GM12878 (cell line): ENCODE data around the gene GRIK5. TPM values are rescaled to one million over a fixed set of nuclear protein-coding genes. Genes with fewer than 3 reads are reported as not detected.
A peak's percentile ranks its signal among the peaks of the same experiment; 100 is the strongest.

Experiments used
- ATF2 ChIP-seq: IDR thresholded peaks from 2 replicates; pipeline ENCODE4 v1.6.1; 2012; ENCODE audit warnings: low read length, inconsistent platforms
- BCL11A ChIP-seq: IDR thresholded peaks from 2 replicates; pipeline ENCODE4 v1.6.1; 2011; ENCODE audit warnings: low read depth, low read length
- BHLHE40 ChIP-seq, 2 experiments: fragments of 450-650 bp in 1 of 2; IDR thresholded peaks; 2 replicates each; pipeline ENCODE4 v1.6.1; 2011 to 2017; ENCODE audit warnings: low read depth in 2 of 2, borderline replicate concordance in 1 of 2, improper control_type of control experiment in 1 of 2, low read length in 1 of 2, mild to moderate bottlenecking in 1 of 2
- CBFB ChIP-seq: IDR thresholded peaks from 2 replicates; pipeline ENCODE4 v1.6.1; 2016; ENCODE audit warnings: antibody characterized with exemption, low read depth
- CREB1 ChIP-seq: IDR thresholded peaks from 2 replicates; pipeline ENCODE4 v1.6.1; 2012; ENCODE audit warnings: low read depth, mild to moderate bottlenecking, inconsistent platforms
- FOXM1 ChIP-seq: IDR thresholded peaks from 2 replicates; pipeline ENCODE4 v1.6.1; 2012; ENCODE audit warnings: low read depth, mild to moderate bottlenecking, inconsistent platforms, low read length, moderate library complexity
- GABPA ChIP-seq: IDR thresholded peaks from 2 replicates; pipeline ENCODE4 v1.6.1; 2014; ENCODE audit warnings: antibody characterized with exemption, low read depth, mild to moderate bottlenecking, inconsistent platforms
- GATAD2B ChIP-seq: fragments of 450-650 bp; conservative IDR thresholded peaks from 2 replicates; pipeline ENCODE4 v1.6.1; 2017; ENCODE audit warnings: low read depth, mild to moderate bottlenecking, moderate library complexity
- HCFC1 ChIP-seq: fragments of 150-350 bp; IDR thresholded peaks from 2 replicates; pipeline ENCODE4 v1.6.1; 2014; ENCODE audit warnings: low read length
- IRF4 ChIP-seq: IDR thresholded peaks from 2 replicates; pipeline ENCODE4 v1.6.1; 2011; ENCODE audit warnings: low read depth, low read length
- KAT2A ChIP-seq: conservative IDR thresholded peaks from 2 replicates; pipeline ENCODE4 v1.6.1; 2011; ENCODE audit warnings: low read depth, low read length; ENCODE audit not compliant: control insufficient read depth
- LARP7 ChIP-seq: fragments of 450-650 bp; IDR thresholded peaks from 2 replicates; pipeline ENCODE4 v1.6.1; 2017; ENCODE audit warnings: mild to moderate bottlenecking
- MLLT1 ChIP-seq: fragments of 450-650 bp; IDR thresholded peaks from 2 replicates; pipeline ENCODE4 v1.6.1; 2016; ENCODE audit warnings: mild to moderate bottlenecking
- NFYB ChIP-seq: IDR thresholded peaks from 2 replicates; pipeline ENCODE4 v1.6.1; 2011; ENCODE audit warnings: low read depth, mild to moderate bottlenecking, low read length, improper control_type of control experiment, moderate library complexity; ENCODE audit not compliant: insufficient read depth
- POLR2A ChIP-seq: IDR thresholded peaks from 2 replicates; pipeline ENCODE4 v1.6.1; 2011; ENCODE audit warnings: low read depth, mild to moderate bottlenecking, low read length
- RAD51 ChIP-seq: fragments of 450-650 bp; IDR thresholded peaks from 2 replicates; pipeline ENCODE4 v1.6.1; 2016; ENCODE audit warnings: moderate library complexity, mild to moderate bottlenecking, inconsistent platforms
- RB1 ChIP-seq: fragments of 450-650 bp; formaldehyde crosslinking; IDR thresholded peaks from 2 replicates; pipeline ENCODE4 v1.6.1; 2017; ENCODE audit warnings: mild to moderate bottlenecking, borderline replicate concordance
- SUZ12 ChIP-seq: fragments of 200-600 bp; sonication (generic); IDR thresholded peaks from one replicate; pipeline ENCODE4 v1.6.1; 2018; ENCODE audit warnings: antibody characterized with exemption, mild to moderate bottlenecking; ENCODE audit not compliant: unreplicated experiment
- TAF1 ChIP-seq: IDR thresholded peaks from 2 replicates; pipeline ENCODE4 v1.6.1; 2011; ENCODE audit warnings: mild to moderate bottlenecking, low read depth, low read length, borderline replicate concordance
- TCF12 ChIP-seq: IDR thresholded peaks from 2 replicates; pipeline ENCODE4 v1.6.1; 2011; ENCODE audit warnings: low read depth, mild to moderate bottlenecking, low read length
- YY1 ChIP-seq: IDR thresholded peaks from 2 replicates; pipeline ENCODE4 v1.6.1; 2011; ENCODE audit warnings: low read depth, mild to moderate bottlenecking, low read length
- ZNF687 ChIP-seq: fragments of 450-650 bp; IDR thresholded peaks from 2 replicates; pipeline ENCODE4 v1.6.1; 2017; ENCODE audit warnings: mild to moderate bottlenecking, moderate library complexity
- polyA plus RNA-seq, 11 experiments: library from polyadenylated mRNA; depleted of rRNA in 4 of 11; unstranded in 6 of 11; stranded (reverse) in 5 of 11; fragments of >200 nt; fragmentation: Nextera tagmentation in 4 of 11; fragmentation: Illumina TruSeq in 1 of 11; extraction: Ambion mirVana in 4 of 11; extraction: Trizol in 1 of 11; gene quantifications; 1 replicate in 1 of 11; 2 replicates in 10 of 11; pipeline versions ENCODE4 v1.2.1 to v1.2.3, GENCODE V29; 2011 to 2016; ENCODE audit warnings: inconsistent platforms in 2 of 11, missing spikeins in 2 of 11, low read depth in 1 of 11
- total RNA-seq, 4 experiments: library from RNA; depleted of rRNA in 3 of 4; stranded (reverse); fragments of >200 nt in 3 of 4; fragmentation: Illumina TruSeq in 1 of 4; extraction: Trizol in 1 of 4; gene quantifications; 2 replicates each; pipeline versions ENCODE4 v1.2.1 to v1.2.3, GENCODE V29; 2013 to 2021

The GRIK5 gene
- total and polyA plus RNA-seq, 10 of the 15 experiments (the other 5 are each of a cell fraction or from before 2014, with no cell fraction given) = 0.03 to 0.23 (median 0.07) TPM; not detected in 3

DNA sequence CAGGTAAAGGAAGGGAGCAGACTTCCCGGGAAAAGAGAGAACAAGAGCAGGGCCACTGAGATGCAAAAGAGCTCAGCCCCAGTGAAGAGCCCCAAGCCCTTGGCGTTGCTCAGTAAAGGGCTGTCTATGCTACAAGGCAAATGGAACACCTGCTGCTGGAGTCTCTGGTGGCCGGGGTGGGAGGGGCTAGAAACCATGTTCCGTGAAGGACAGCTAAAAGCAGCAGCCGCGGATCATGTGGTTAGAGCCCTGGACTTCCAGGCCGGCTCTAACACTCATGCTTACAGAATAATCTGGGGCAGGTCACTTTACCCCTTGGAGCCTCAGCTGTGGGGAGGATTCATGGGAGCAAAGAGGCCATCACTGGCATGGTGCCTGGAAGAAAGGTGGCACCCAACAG is 44.4 kb upstream of the GRIK5 start (continued):
- TF ChIP-seq ATF2 = no peak
- no peak for TF ChIP-seq BHLHE40 (IDR thresholded peaks at IDR 0.05; ENCODE audit: borderline replicate concordance in 1 of 2, low read depth in 2 of 2, low read length in 1 of 2)
- TF ChIP-seq LARP7 = no peak
- TF ChIP-seq MLLT1 = no peak
- TF ChIP-seq TAF1 = no peak
- TF ChIP-seq FOXM1 = no peak
- TF ChIP-seq GABPA = no peak
- no peak for TF ChIP-seq KAT2A
- TF ChIP-seq RAD51 = no peak
- TF ChIP-seq GATAD2B = 0 out of 2 replicates have a peak, but pooled peaks have one; percentile 11
- TF ChIP-seq CREB1 = 0 out of 2 replicates have a peak, but pooled peaks have one; percentile 4
- peak; percentile 11; the same call in 1 of the 2 replicates for TF ChIP-seq POLR2A
- no peak for TF ChIP-seq BCL11A
- TF ChIP-seq CBFB = 0 out of 2 replicates have a peak, but pooled peaks have one; percentile 26
- TF ChIP-seq TCF12 = peak; percentile 80
- TF ChIP-seq NFYB = no peak
- 0 out of 2 replicates have a peak, but pooled peaks have one; percentile 3 for TF ChIP-seq YY1
- no peak for TF ChIP-seq HCFC1
- TF ChIP-seq ZNF687 = no peak
- 0 out of 2 replicates have a peak, but pooled peaks have one; percentile 3 for TF ChIP-seq RB1
- TF ChIP-seq SUZ12 = no peak
- no peak for TF ChIP-seq IRF4
- TF ChIP-seq, all 136 proteins: peak for 13
